ENCODE data around the gene PTK7. TPM values are rescaled to one million over a fixed set of nuclear protein-coding genes. Genes with fewer than 3 reads are reported as not detected.

Gene PTK7
- total RNA-seq, 1 experiment from 2014 or later: 66.0 TPM

GRCh38 chr6:43171707-43172103 is 95.6 kb downstream of the PTK7 start:
- no peak for DNase-seq
- Mint-ChIP-seq H3K36me3 (ENCODE audit: insufficient read depth, unreplicated experiment) (peaks cover 64% of the 10 kb centered on the region), H3K27ac (ENCODE audit: unreplicated experiment) (peak overlapping the region; percentile 90), H3K9me3 (ENCODE audit: low read depth, unreplicated experiment) (no peaks in the 10 kb centered on the region), H3K4me3 (ENCODE audit: low read depth, unreplicated experiment) (peak overlapping the region; percentile 92), H3K4me1 (ENCODE audit: low read depth, unreplicated experiment) (peaks cover 35% of the 10 kb centered on the region), H3K27me3 (ENCODE audit: unreplicated experiment) (no peaks in the 10 kb centered on the region)
- TF ChIP-seq, protein P1, sequence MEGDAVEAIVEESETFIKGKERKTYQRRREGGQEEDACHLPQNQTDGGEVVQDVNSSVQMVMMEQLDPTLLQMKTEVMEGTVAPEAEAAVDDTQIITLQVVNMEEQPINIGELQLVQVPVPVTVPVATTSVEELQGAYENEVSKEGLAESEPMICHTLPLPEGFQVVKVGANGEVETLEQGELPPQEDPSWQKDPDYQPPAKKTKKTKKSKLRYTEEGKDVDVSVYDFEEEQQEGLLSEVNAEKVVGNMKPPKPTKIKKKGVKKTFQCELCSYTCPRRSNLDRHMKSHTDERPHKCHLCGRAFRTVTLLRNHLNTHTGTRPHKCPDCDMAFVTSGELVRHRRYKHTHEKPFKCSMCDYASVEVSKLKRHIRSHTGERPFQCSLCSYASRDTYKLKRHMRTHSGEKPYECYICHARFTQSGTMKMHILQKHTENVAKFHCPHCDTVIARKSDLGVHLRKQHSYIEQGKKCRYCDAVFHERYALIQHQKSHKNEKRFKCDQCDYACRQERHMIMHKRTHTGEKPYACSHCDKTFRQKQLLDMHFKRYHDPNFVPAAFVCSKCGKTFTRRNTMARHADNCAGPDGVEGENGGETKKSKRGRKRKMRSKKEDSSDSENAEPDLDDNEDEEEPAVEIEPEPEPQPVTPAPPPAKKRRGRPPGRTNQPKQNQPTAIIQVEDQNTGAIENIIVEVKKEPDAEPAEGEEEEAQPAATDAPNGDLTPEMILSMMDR (IDR thresholded peaks at IDR 0.05; ENCODE audit: unreplicated experiment): no peak
- BruUV-seq (replicated peaks): no TSS peak
- CTCF ChIA-PET: interaction anchor here (0.7 to 1.6 kb wide), 4 partner anchors 10 to 338 kb away, joined by 3 to 4 read pairs (median 4); partner anchors contain the start of genes CUL9 and LRRC73
- intact Hi-C loops (cut with micrococcal nuclease; ENCODE audit: unreplicated experiment): no loop called here

GRCh38 chr6:43172104-43173007 is 96.2 kb downstream of the PTK7 start:
- CTCF ChIA-PET: interaction anchor here (0.6 to 1.6 kb wide), 6 partner anchors 10 to 338 kb away, joined by 3 to 4 read pairs (median 3); partner anchors contain the start of genes CUL9 and LRRC73
- H3K9me3 Mint-ChIP-seq (ENCODE audit: low read depth, unreplicated experiment): no peaks in the 10 kb centered on the region
- DNase-seq: peak; percentile 71

DNA sequence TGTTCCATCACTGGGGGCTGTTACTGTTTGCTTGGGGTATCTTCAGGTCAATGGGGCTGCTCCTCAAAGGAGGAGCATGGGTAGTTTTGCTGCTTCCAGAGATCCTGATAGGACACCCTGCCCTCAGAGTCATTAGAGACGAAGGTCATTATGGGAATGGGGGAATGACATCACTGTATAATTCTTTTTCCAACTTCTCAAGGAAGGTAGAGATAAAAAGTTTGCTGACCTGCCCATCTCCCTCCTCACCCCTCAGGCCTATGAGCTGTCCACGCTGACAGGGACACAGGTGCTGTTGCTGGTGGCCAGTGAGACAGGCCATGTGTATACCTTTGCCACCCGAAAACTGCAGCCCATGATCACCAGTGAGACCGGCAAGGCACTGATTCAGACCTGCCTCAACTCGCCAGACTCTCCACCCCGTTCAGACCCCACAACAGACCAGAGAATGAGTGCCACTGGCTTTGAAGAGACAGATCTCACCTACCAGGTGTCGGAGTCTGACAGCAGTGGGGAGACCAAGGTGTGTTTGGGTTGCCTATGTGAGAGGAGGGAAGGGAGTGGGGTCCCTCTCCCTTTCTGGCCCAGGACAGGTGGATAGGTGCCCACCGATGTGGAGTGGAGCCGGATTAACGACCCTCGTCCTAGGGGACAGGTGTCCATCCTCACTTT is 97.6 kb downstream of the PTK7 start:
- no peaks in the 10 kb centered on the region for H3K27me3 Mint-ChIP-seq (ENCODE audit: unreplicated experiment)
- TF ChIP-seq, protein P1 (IDR thresholded peaks at IDR 0.05; ENCODE audit: unreplicated experiment): no peak
- peaks cover 78% of the 10 kb centered on the region for H3K36me3 Mint-ChIP-seq (ENCODE audit: insufficient read depth, unreplicated experiment)
- intact Hi-C loops (cut with micrococcal nuclease; ENCODE audit: unreplicated experiment): no loop called here
- peaks cover 35% of the 10 kb centered on the region for H3K4me1 Mint-ChIP-seq (ENCODE audit: low read depth, unreplicated experiment)
- peak overlapping the region; percentile 92 for H3K4me3 Mint-ChIP-seq (ENCODE audit: low read depth, unreplicated experiment)
- no peak for DNase-seq
- H3K27ac Mint-ChIP-seq (ENCODE audit: unreplicated experiment): peak overlapping the region; percentile 94
- no peaks in the 10 kb centered on the region for H3K9me3 Mint-ChIP-seq (ENCODE audit: low read depth, unreplicated experiment)
- BruUV-seq (replicated peaks): TSS peak; percentile 14
- CTCF ChIA-PET: interaction anchor here (1.0 to 1.5 kb wide), 5 partner anchors 18 to 189 kb away, joined by 3 to 6 read pairs (median 3); partner anchors contain the start of genes DNPH1 and PPP2R5D

More at GRCh38 chr6:43172104-43173007, 96.2 kb downstream of the PTK7 start:
- Mint-ChIP-seq H3K4me1 (ENCODE audit: low read depth, unreplicated experiment) (peaks cover 35% of the 10 kb centered on the region), H3K4me3 (ENCODE audit: low read depth, unreplicated experiment) (peak overlapping the region; percentile 92), H3K27me3 (ENCODE audit: unreplicated experiment) (no peaks in the 10 kb centered on the region), H3K36me3 (ENCODE audit: insufficient read depth, unreplicated experiment) (peaks cover 66% of the 10 kb centered on the region), H3K27ac (ENCODE audit: unreplicated experiment) (peak overlapping the region; percentile 90)
- no TSS peak for BruUV-seq (replicated peaks)
- TF ChIP-seq, protein P1 (IDR thresholded peaks at IDR 0.05; ENCODE audit: unreplicated experiment): no peak
- intact Hi-C loops (cut with micrococcal nuclease; ENCODE audit: unreplicated experiment): no loop called here

- peaks cover 35% of the 10 kb centered on the region for H3K4me1 Mint-ChIP-seq (ENCODE audit: low read depth, unreplicated experiment)
- intact Hi-C loops (cut with micrococcal nuclease; ENCODE audit: unreplicated experiment): no loop called here
These were observed 98.4 kb downstream of the PTK7 start for GRCh38 chr6:43174263-43175112.

More at GRCh38 chr6:43174263-43175112, 98.4 kb downstream of the PTK7 start:
- DNase-seq: peak; percentile 99
- Mint-ChIP-seq H3K36me3 (ENCODE audit: insufficient read depth, unreplicated experiment) (peaks cover 86% of the 10 kb centered on the region), H3K4me3 (ENCODE audit: low read depth, unreplicated experiment) (peak overlapping the region; percentile 92), H3K27me3 (ENCODE audit: unreplicated experiment) (no peaks in the 10 kb centered on the region), H3K27ac (ENCODE audit: unreplicated experiment) (peak overlapping the region; percentile 94), H3K9me3 (ENCODE audit: low read depth, unreplicated experiment) (no peaks in the 10 kb centered on the region)
- BruUV-seq (replicated peaks): no TSS peak
- TF ChIP-seq, protein P1 (IDR thresholded peaks at IDR 0.05; ENCODE audit: unreplicated experiment): no peak
- CTCF ChIA-PET: interaction anchor here (0.5 to 1.5 kb wide), 9 partner anchors 17 to 395 kb away, joined by 3 to 6 read pairs (median 4); partner anchors contain the start of genes DNPH1 and PPP2R5D

Data from Calu3 (cell line).